Right renal pelvis (tissue), 4 donors: ENCODE results near the gene AURKB. TPM values are rescaled to one million over a fixed set of nuclear protein-coding genes. Genes with fewer than 3 reads are reported as not detected.
"Not testable (repeated sequence)": the region's sequence is repeated elsewhere in the genome, so short reads cannot be mapped to it uniquely, and the experiment has no call there.

Source experiments
- DNase-seq, 4 donors: peaks; one replicate each; pipeline ENCODE4 v3.0.0-alpha.2; 2013; ENCODE audit warnings: low read depth in 4 of 4, low spot score in 3 of 4, missing footprints in 1 of 4
- polyA plus RNA-seq, 4 donors: library from polyadenylated mRNA; unstranded; fragments of 120-200 nt; gene quantifications; one replicate each; pipeline ENCODE4 v1.2.1, GENCODE V29; 2013; ENCODE audit not compliant: insufficient read length in 4 of 4

The AURKB gene
- polyA plus RNA-seq, 4 donors, result 31.5 to 37.5 (median 33.8) TPM

DNA sequence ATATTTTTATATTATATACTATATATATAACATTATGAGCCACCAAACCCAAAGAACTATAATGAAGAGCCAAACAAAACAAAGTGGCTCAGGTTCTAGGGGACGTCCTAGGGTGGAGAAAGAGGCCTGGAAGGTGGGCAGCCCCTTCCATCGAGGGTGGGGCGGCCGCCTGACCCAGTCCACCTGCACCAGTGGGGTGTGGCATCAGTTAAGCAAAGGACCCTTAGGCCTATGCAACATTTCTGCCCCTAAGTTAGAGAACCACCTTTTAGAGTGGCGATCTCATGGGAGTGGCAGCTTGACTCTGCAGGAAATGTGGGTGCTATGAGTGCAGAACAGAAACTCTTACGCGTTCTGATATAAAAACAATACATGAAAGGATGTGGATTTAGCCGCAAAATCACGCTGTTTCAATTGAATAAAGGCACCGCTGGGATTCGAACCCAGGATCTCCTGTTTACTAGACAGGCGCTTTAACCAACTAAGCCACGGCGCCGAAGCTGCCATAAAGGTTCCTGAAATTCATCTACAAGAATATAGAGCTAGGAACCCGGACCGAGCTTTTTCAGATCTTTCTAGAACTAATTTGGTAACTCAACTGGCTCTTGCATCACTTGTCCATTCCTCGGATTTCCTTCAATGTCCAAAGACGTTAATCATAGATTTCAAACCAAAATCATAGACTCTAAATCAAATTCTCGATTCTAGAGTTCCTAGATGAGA is 15.6 kb upstream of the AURKB start:
- peak in 1 of 4 donors; percentile 26 for DNase-seq

DNA sequence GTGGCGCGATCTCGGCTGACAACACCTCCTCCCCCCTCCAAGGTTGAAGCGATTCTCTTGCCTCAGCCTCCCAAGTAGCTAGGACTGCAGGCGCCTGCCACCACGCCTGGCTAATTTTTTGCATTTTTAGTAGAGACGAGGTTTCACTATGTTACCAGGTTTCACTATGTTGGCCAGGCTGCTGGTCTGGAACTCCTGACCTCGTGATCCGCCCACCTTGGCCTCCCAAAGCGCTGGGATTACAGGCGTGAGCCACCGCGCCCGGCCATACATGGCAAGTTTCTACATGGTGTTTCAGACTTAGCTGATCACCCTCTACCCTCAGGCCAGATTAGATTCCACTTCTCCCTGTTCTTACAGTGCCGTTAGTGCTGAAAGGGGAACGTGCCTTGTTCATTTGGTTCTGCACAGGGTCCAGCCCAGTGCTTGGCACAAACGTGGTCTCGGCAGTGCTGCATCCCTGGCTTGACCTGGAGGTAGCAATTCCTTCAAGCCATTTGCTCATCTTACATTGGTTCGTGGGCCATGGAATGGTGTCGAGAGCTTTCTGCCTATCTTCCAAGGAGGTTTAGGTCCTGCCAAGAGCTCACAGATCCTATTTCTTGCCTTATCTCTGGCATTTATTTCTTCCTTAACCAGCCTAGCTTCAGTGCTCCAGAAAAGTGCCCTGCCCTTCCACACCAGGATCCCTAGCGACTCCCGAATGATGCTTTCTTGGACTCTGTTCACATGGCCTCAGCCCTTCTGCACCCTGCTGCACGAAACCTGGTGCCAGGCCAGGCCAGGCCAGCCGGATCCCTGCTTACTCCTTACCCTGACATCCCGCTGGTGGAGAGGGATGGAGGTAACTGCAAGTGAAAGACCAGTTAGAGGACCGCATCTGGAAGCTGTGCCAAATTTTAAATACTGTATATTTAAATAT is 14.8 kb upstream of the AURKB start:
- no peak for DNase-seq

DNA sequence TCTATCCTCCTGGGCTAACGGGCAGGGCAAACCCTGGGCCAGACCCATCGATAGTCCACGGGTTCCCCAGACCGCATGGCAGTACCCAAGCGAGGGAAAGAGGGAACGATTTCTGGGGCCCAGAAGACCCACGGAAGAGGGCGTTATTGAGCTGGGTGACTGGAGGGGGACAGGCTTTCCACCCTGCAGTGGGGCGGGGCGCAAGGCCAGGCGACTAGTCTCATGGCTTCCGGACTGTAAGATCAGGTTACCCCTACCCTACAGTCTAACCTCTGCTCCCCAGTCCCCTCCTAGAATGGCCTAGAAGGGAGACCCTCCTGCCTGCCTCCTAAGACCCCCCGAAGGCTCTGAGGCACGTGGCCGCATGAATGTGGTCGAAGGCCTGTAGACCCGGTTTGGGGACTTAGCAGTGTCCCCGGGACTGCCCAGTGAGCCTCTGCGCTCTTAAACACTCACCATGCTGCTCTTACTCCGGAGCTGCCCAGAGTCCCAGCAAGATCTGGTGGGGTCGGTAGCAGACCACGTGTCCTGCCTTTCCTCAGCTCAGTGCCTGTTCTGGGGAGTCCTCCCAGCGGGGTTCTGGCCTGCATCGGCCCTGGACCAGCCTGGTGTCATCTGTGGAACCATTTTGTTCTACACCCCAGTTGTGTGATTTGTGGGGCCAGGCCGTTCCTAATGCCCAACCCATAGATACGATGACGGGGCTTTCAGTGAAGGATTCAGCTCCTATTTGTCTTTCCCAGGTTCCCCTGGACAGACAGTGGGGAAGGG is 13.2 kb upstream of the AURKB start:
- peak in 2 of 4 donors; percentile 43 to 58 for DNase-seq

DNA sequence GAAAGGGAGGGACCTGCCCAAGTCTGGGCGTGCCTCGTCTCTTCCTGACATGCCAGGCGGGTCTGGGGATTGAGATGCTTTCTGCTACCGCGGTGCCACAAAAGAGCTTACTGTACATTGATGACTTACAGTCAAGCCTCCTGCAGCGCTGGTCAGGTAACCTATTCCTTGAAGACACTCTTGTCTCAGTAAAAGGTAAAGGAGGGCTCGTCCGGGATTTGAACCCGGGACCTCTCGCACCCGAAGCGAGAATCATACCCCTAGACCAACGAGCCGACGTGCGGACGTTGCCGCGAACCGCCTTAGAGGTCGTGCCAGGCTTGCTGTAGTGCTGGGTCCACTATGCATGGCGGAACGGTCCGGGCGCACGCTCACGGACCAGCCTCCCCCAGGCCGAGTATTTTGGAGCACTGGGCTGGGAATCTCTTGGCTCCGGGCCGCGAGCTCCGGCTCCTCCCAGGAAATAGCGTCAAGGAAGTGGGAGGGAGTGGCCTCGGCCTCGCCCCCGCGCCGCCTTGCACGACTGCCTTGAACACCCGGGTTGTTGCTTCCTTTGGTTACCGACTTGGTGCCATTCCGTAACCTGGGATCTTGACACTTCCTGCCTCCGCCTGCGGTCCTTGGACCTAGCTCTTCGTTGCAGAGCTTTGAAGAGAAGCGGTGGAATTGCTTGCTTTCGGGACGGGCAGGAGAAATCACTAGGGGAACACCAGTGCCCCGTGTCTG is 12.4 kb upstream of the AURKB start:
- DNase-seq, result peak; percentile 82 to 86 (median 84)

DNA sequence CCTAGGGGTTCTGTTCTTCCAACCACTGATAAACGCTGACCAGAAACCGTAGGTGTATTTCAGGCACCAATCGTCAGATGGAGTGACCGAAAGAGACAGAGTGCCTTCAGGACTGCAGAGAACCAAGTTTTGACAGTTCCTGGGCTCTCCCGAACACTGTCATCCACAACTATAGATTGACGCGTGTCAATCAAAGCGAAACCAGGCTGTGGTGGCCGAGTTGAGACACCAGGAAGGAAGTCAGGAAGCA is 11.9 kb upstream of the AURKB start:
- DNase-seq, result no peak

DNA sequence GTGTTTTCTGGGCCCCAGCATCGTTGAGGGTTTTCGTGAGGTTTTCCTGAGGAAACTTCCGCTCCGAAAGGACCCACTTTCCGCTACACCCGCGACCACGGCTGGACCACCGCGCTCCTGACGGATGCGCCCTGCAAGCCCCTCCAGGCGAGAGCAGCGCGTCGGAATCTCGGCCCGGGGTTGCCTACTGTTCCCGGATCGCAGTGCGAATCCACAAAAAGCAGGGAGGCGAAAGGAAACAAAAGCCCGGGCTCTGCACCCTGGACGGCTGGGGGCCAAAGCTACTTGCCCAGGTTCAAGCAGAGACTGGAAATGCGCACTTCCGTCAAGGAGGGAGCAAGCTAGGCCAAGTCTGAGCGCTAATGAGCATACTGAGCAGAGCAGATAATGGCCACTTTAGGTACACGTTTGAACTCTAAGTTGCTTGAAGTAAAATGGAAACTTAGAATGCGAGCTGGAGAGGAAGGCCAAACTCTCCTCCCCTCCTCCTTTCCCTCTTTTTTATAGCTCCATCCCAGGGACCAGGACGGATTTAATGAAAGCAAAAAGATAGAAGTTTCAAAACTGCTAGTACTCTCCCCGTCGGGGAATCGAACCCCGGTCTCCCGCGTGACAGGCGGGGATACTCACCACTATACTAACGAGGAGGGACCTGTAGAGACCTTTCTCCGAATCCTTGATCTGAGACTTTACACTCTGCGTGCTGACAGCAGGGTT is 11.4 kb upstream of the AURKB start:
- peak; percentile 90 to 93 (median 92) for DNase-seq

DNA sequence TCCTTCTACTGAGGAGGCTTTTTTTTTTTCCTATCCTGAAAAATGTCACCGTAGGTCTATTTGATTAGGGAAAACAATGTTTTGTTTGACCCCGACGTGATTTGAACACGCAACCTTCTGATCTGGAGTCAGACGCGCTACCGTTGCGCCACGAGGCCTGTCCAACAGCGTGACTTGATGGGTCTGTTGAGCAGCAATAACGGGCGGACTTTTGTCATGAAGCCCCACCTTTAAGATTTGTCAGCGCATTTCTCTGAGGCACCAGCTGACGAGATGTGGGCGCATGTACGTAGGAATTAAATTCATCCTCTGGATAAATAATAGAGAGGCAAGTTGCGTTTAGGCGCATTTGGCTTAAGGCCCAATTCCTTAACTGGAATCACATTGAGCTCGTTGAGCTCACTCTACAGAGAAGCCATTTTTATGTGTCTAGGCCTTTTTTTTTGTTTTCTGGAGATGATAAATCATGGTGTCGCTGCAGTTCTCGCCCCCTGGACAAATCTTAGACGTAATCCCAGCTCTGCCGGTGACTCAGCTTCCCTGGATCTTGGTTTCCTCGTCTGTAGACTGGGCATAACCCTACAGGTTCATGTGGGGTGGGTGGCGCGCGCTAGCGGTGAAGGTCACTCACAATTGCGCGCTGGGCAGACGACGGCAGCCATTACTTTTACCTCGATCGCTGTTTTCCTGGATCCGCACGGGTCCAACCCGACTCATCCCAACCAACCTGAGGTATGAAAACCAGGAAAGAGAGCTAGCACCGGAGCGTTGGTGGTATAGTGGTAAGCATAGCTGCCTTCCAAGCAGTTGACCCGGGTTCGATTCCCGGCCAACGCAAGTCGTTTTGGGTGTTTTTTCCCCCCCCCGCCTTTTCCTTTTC is 10.6 kb upstream of the AURKB start:
- peak; percentile 94 to 97 (median 96) for DNase-seq

DNA sequence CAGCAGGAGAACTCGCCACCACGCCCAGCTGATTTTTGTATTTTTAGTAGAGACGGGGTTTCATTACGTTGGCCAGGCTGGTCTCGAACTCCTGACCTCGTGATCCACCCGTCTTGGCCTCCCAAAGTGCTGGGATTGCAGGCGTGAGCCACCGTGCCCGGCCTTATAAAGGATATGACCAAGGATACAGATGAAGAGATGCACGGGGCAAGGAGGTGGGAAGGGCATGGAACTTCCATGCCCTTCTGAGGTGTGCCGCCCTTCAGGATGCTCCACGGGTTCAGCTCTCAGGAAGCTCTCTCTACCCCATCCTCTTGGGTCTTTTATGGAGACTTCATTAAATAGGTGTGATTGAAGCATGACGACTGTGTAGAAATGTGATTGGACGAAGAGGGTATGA is 3.6 kb upstream of the AURKB start:
- not testable (repeated sequence) for DNase-seq

DNA sequence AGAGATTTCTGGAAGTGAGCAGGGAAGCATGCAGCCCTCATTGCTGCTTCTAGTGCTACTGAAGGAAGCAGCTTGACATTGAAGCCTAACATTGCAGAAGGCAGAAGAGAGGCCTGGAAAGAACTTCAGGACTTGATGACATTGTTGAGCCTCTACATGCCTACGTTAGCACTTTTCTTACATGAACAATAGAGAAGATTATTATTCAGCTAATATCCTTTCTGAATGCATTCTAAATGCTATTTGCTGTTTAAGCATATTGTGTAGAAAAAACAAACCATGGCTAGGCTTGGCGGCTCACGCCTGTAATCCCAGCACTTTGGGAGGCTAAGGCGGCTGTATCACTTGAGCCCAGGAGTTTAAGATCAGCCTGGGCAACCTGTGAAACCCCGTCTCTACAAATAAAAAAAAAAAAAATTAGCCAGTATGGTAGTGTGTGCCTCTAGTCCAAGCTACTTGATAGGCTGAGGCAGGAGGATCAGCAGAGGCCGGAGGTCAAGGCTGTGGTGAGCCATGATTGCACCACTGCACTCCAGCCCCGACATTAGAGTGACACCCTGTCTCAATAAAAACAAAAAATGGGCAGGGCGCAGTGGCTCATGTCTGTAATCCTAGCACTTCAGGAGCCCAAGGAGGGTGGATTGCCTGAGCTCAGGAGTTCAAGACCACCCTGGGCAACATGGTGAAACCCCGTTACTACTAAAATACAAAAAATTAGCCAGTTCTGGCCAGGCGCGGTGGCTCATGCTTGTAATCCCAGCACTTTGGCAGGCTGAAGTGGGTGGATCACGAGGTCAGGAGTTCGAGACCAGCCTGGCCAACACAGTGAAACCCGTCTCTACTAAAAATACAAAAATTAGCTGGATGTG is 2.2 kb upstream of the AURKB start:
- no peak for DNase-seq

DNA sequence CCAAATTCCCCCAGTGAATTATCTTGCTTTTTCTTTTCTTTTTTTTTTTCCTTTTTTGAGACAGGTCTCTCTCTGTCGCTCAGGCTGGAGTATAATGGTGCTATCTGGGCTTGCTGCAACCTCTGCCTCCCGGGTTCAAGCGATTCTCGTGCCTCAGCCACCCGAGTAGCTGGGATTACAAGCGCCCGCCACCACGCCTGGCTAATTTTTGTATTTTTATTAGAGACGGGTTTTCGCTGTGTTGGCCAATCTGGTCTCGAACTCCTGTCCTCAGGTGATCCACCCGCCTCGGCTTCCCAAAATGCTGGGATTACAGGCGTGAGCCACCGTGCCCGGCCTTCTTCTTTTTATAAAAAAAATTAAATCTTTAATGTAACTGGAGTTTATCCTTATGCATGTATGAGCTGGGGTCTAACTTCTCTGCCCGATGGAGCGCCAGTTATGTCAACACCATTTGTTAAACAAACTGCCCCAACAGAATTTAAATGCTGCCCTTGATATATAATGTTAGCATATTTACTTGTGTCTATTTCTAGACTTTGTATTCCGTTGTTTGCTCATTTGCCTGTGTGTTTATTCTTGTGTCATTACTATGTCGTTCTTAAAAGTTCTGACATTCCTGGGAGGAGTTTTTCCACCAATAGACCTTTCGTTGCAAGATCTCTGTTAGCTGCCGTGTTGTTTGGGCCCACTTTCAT is 535 bp upstream of the AURKB start:
- DNase-seq, result no peak

DNA sequence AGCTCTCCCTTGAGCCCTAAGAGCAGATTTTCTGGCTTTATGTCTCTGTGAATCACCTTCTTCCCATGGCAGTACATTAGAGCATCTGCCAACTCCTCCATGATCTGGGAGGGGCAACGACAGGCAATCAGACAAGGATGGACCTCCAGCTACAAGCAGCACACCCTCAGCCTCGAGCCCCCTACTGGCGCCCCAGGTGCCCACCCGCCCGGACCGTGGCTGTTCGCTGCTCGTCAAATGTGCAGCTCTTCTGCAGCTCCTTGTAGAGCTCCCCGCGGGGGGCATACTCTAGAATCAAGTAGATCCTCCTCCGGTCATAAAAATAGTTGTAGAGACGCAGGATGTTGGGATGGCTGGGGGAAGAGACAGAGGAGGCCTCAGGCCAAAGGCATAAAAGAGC is 3.8 kb downstream of the AURKB start:
- no peak for DNase-seq

DNA sequence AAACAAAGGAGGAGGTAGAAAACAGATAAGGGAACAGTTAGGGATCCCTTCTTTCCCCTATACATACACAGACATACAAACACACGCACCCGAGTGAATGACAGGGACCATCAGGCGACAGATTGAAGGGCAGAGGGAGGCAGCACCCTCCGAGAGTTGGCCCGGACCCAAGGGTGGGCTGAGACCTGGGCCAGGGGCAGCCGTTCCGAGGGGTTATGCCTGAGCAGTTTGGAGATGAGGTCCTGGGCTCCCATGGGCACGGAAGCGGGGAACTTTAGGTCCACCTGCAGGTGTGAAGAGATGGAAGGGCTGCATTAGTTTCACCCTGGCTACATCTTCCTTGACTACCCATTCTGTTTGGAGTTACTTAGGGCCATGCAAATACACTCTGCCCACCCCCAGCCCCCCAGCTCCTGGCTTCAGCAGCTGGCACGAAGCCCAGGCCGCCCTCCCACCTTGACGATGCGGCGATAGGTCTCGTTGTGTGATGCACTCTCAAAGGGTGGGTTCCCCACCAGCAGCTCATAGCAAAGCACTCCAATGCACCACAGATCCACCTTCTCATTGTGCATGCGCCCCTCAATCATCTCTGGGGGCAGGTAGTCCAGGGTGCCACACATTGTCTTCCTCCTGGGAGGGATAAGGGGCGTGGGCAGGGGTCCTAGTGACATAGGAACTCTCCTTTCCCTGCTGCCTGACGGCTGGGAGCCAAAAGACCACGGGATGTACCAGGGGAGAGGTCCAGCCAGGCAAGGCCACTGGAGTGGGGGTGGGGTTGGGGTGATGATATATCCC is 5.4 kb downstream of the AURKB start:
- DNase-seq, result no peak

DNA sequence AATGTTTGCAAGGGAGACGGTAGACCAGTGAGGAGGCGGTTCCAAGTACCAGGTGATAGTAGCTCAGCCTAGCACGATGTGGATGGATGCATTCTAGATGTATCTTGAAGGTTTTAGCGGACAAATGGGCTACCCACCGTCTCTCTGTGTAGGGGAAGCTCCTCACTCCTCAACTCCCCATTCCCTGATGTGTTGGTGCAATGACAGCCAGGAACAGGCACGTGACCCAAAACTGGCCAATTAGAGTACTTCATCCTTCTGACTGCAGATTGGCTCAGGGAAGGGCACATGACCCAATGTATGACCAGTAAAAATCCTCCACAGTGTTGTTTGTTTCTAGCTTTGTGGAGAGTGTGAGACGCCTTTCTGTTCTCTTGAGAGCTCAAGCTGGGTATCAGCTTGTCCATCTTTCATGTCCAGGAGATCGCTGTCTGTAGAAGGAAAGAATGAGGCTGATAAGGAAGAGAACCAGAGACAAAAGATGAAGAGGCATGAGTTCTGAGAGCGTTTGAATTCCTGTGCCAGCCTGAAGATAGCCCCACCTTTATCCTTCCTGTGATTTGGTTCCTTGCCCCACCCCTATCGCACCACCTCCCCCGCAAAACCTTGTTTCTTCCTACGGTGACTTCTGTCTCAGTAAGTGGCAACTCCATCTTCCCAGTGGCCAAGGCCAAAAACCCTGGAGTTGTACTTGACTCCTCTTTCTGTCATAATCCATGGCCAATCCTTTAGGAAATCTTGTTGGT is 18.1 kb downstream of the AURKB start:
- peak in 3 of 4 donors; percentile 63 to 85 (median 79) for DNase-seq

DNA sequence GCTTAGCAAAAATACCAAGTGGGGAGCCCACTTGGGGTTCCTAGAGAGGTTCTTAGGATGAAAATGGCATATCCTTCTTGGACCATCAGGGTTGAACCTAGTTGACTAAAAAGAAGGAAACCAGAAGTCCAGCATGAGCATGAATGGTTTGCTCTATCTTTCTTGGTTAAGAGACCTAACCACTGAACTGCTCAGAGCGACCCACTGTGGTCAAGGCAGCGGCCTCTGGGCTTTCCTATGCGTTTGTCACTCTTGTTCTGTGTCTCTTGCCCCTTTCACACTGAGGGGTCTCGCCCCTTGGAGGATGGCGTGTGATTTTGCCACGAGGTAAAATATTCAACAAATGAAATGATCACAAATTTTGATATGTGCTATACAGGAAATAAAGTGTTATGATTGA is 19.9 kb downstream of the AURKB start:
- DNase-seq, result no peak

DNA sequence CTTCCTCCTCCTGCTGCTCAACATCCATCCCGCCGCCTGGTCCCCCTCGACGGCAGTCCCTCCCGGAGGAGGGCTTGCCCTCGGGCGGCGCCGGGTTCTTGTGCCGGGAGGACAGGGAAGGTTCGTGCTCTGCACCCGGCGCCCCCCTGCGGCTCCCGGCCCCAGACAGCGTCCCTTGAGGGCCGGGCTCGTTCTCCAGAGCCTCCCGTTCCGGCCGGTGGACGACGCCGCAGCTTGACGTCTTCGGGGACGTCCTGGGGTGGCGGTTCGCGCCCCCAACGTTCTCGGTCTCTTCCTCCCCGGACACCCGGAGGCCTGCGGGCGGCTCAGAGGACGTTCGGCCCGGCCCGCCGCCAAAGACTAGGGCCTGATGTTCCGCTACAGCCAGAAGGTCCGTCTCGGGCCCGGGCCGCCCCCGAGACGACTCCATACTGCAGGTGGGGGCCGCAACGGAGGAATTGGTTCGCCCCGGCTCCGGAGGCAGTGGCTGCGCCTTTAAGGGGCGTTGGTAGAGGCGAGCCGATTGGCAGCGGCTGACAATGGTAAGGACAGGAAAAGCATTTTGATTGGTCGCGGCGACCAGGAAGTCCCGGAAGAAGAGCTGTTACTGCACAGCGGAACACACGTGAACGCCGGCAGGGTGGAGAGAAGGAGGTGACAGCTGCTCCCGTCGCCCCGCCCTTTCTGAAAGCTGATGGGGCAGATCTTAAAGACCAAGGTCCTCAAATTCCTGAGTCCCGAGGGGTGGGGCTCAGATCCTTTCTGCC is 20.5 kb downstream of the AURKB start, which contains the start of gene BORCS6:
Gene BORCS6, minus strand, starts transcription at position 470 of the 767 bp plus-strand sequence. Its CDS starts 40 bp downstream, at position 430.
- peak; percentile 86 to 92 (median 91) for DNase-seq
